HCT116 (cell line): Measurements from ENCODE around the gene KRTDAP. TPM values are rescaled to one million over a fixed set of nuclear protein-coding genes. Genes with fewer than 3 reads are reported as not detected.

ENCODE experiments used
- ATAC-seq: fragments of 200-7000 bp; cut with Tn5 transposase; 2 replicates; pipeline ENCODE4 v1.9.1; 2020; ENCODE audit warnings: mild to moderate bottlenecking, moderate library complexity
- BruUV-seq: library from RNA; stranded (reverse); fragments of 400-500 nt; replicated peaks from 2 replicates; lab custom pipeline; 2021; lab: Mats Ljungman, UMichigan
- CTCF ChIA-PET: fragments of 300-600 bp; sonication (Branson Sonifier 250); formaldehyde crosslinking; loops from one replicate; lab custom pipeline; 2021; ENCODE audit warnings: antibody characterized with exemption; lab: Charles Lee
- POLR2A ChIA-PET: fragments of 300-600, 350-600 bp; sonication (Branson Sonifier 250); formaldehyde crosslinking; loops from one replicate; lab custom pipeline; 2021; ENCODE audit warnings: antibody characterized with exemption; lab: Charles Lee
- RAD21 ChIA-PET, 2 experiments: fragments of 300-600 bp; sonication (Branson Sonifier 250); formaldehyde crosslinking; loops; one replicate each; lab custom pipeline; 2023; ENCODE audit warnings: low total read pairs in 2 of 2; ENCODE audit not compliant: uncharacterized antibody in 2 of 2, unreplicated experiment in 2 of 2, low non-redundant PET in 1 of 2; lab: Charles Lee
- DNase-seq: peaks from one replicate; pipeline ENCODE4 v3.0.0-alpha.2; 2010; ENCODE audit warnings: low read depth, low spot score
- H2AFZ ChIP-seq: fragments of 200-600 bp; shearing (Covaris generic), sonication (generic); 2 replicates; pipeline ENCODE4 v1.6.1; 2017; ENCODE audit warnings: low read depth, mixed run types, mixed read lengths, antibody characterized with exemption, low read length; ENCODE audit not compliant: poor library complexity, severe bottlenecking
- H3K27ac ChIP-seq: 2 replicates; pipeline ENCODE4 v1.5.1; 2012; ENCODE audit warnings: low read depth, low read length
- H3K27me3 ChIP-seq: fragments of 200-600 bp; sonication (generic); 2 replicates; pipeline ENCODE4 v1.6.1; 2016; ENCODE audit warnings: mixed run types, low read length, mixed read lengths; ENCODE audit not compliant: insufficient read depth
- H3K36me3 ChIP-seq, 2 experiments: fragments of 200-500 bp in 1 of 2; fragments of 200-600 bp in 1 of 2; sonication (Bioruptor generic) in 1 of 2; sonication (generic) in 1 of 2; 2 replicates each; pipeline versions ENCODE4 v1.5.1 to v1.6.1; 2014 to 2016; ENCODE audit warnings: low read length in 2 of 2, inconsistent platforms in 1 of 2, mixed read lengths in 1 of 2, mixed run types in 1 of 2; ENCODE audit not compliant: insufficient read depth in 2 of 2, control insufficient read depth in 1 of 2
- H3K4me1 ChIP-seq, 2 experiments: fragments of 200-600 bp in 1 of 2; sonication (generic) in 1 of 2; 2 replicates each; pipeline versions ENCODE4 v1.5.1 to v1.6.1; 2012 to 2017; ENCODE audit warnings: low read length in 2 of 2, inconsistent platforms in 1 of 2, mild to moderate bottlenecking in 1 of 2, mixed read lengths in 1 of 2, mixed run types in 1 of 2, moderate library complexity in 1 of 2; ENCODE audit not compliant: insufficient read depth in 2 of 2, control insufficient read depth in 1 of 2
- H3K4me2 ChIP-seq: fragments of 200-600 bp; sonication (generic); 2 replicates; pipeline ENCODE4 v1.6.1; 2017; ENCODE audit warnings: mixed run types, low read length, mixed read lengths
- H3K4me3 ChIP-seq, 2 experiments: fragments of 200-600 bp in 1 of 2; sonication (generic) in 1 of 2; replicated peaks in 1 of 2; 2 replicates each; pipeline ENCODE4 v1.5.1; 2011 to 2016; ENCODE audit warnings: low read length in 2 of 2, control low read depth in 1 of 2, low read depth in 1 of 2, mild to moderate bottlenecking in 1 of 2, mixed read lengths in 1 of 2, mixed run types in 1 of 2
- H3K79me2 ChIP-seq: fragments of 200-600 bp; sonication (generic); 2 replicates; pipeline ENCODE4 v1.6.1; 2017; ENCODE audit warnings: mild to moderate bottlenecking, mixed run types, low read length, moderate library complexity, mixed read lengths; ENCODE audit not compliant: insufficient read depth
- H3K9ac ChIP-seq: fragments of 200-600 bp; sonication (generic); 2 replicates; pipeline ENCODE4 v1.6.1; 2016; ENCODE audit warnings: low read length, mixed read lengths
- H3K9me2 ChIP-seq: fragments of 200-600 bp; sonication (generic), shearing (Covaris generic); 2 replicates; pipeline ENCODE4 v1.6.1; 2017; ENCODE audit warnings: mixed run types, mild to moderate bottlenecking, moderate library complexity; ENCODE audit not compliant: insufficient read depth
- H3K9me3 ChIP-seq, 2 experiments: fragments of 200-500 bp in 1 of 2; fragments of 200-600 bp in 1 of 2; sonication (Bioruptor generic) in 1 of 2; sonication (generic) in 1 of 2; 2 replicates each; pipeline ENCODE4 v1.6.1; 2014 to 2017; ENCODE audit warnings: low read length in 2 of 2, mixed read lengths in 2 of 2, inconsistent platforms in 1 of 2, low read depth in 1 of 2, mild to moderate bottlenecking in 1 of 2, mixed run types in 1 of 2, moderate library complexity in 1 of 2; ENCODE audit not compliant: control insufficient read depth in 1 of 2, insufficient read depth in 1 of 2
- H4K20me1 ChIP-seq: fragments of 200-600 bp; sonication (generic), shearing (Covaris generic); 2 replicates; pipeline ENCODE4 v1.6.1; 2017; ENCODE audit warnings: mixed run types, mild to moderate bottlenecking, moderate library complexity; ENCODE audit not compliant: insufficient read depth
- CBX3 ChIP-seq: IDR thresholded peaks from 2 replicates; pipeline ENCODE4 v1.6.1; 2012; ENCODE audit warnings: low read depth
- CEBPB ChIP-seq: IDR thresholded peaks from 2 replicates; pipeline ENCODE4 v1.6.1; 2012; ENCODE audit warnings: low read depth
- EGR1 ChIP-seq: IDR thresholded peaks from 2 replicates; pipeline ENCODE4 v1.6.1; 2012; ENCODE audit warnings: low read depth
- ELF1 ChIP-seq: IDR thresholded peaks from 2 replicates; pipeline ENCODE4 v1.6.1; 2012; ENCODE audit warnings: low read depth, borderline replicate concordance
- JUND ChIP-seq: IDR thresholded peaks from 2 replicates; pipeline ENCODE4 v1.6.1; 2012
- POLR2A ChIP-seq: IDR thresholded peaks from 2 replicates; pipeline ENCODE4 v1.7.0; 2011; ENCODE audit warnings: borderline replicate concordance; ENCODE audit not compliant: insufficient read depth, insufficient read length; ENCODE audit errors: extremely low read depth
- POLR2AphosphoS5 ChIP-seq: IDR thresholded peaks from 2 replicates; pipeline ENCODE4 v1.6.1; 2011; ENCODE audit warnings: mild to moderate bottlenecking, low read depth, low read length, moderate library complexity
- RAD21 ChIP-seq: IDR thresholded peaks from 2 replicates; pipeline ENCODE4 v1.6.1; 2012; ENCODE audit warnings: low read depth, mild to moderate bottlenecking
- SRF ChIP-seq: IDR thresholded peaks from 2 replicates; pipeline ENCODE4 v1.6.1; 2012; ENCODE audit warnings: low read depth
- YY1 ChIP-seq: IDR thresholded peaks from 2 replicates; pipeline ENCODE4 v1.6.1; 2011; ENCODE audit warnings: low read length, low read depth, moderate library complexity, mild to moderate bottlenecking; ENCODE audit not compliant: insufficient replicate concordance; ENCODE audit errors: extremely low read depth
- ZBTB33 ChIP-seq: IDR thresholded peaks from 2 replicates; pipeline ENCODE4 v1.6.1; 2011; ENCODE audit warnings: mild to moderate bottlenecking, low read length, moderate library complexity; ENCODE audit not compliant: insufficient replicate concordance; ENCODE audit errors: extremely low read depth
- ZFX ChIP-seq: fragments of 450-650 bp; IDR thresholded peaks from 2 replicates; pipeline ENCODE4 v1.6.1; 2017
- ZNF274 ChIP-seq: fragments of 200-500 bp; sonication (Bioruptor generic); IDR thresholded peaks from 2 replicates; pipeline ENCODE4 v1.6.1; 2014; ENCODE audit warnings: mild to moderate bottlenecking, low read depth, low read length, inconsistent platforms
- intact Hi-C: fragments of 100-400 bp; cut with micrococcal nuclease; formaldehyde crosslinking; loops from 2 replicates; pipeline ENCODE4 v1.10.0; 2022
- total RNA-seq: library from RNA; stranded (reverse); gene quantifications from one replicate; pipeline ENCODE4 v1.2.1, GENCODE V29; 2021; ENCODE audit not compliant: unreplicated experiment

The KRTDAP gene
- total RNA-seq, 1 experiment from 2014 or later, result 0.74 TPM

GRCh38 chr19:35437406-35437951 lies 52.8 kb downstream of the KRTDAP start:
- no peaks in the 10 kb centered on the region for H3K9me2 ChIP-seq
- no peak overlapping the region for H3K9ac ChIP-seq
- no peak for ATAC-seq
- no peaks in the 10 kb centered on the region for H3K79me2 ChIP-seq
- no peak overlapping the region for H2AFZ ChIP-seq
- no peak overlapping the region for H3K27ac ChIP-seq
- H3K4me2 ChIP-seq, result no peak overlapping the region
- no peaks in the 10 kb centered on the region for H3K36me3 ChIP-seq
- H3K4me1 ChIP-seq, result peaks cover 0 to 16% of the 10 kb centered on the region in 2 experiments; a peak in 3 of 4 replicates
- H3K9me3 ChIP-seq, result no peaks in the 10 kb centered on the region
- RAD21 ChIA-PET, result no interaction called here
- H3K4me3 ChIP-seq, result no peak overlapping the region
- no peak for TF ChIP-seq ZFX
- no peak for TF ChIP-seq YY1
- TF ChIP-seq POLR2A, result no peak
- TF ChIP-seq POLR2AphosphoS5, result no peak
- no peak for TF ChIP-seq ZBTB33
- no peak for TF ChIP-seq EGR1
- TF ChIP-seq CEBPB, result no peak
- no peak for TF ChIP-seq CBX3
- TF ChIP-seq ELF1, result no peak
- no peak for TF ChIP-seq SRF
- no peak for TF ChIP-seq RAD21
- TF ChIP-seq JUND, result no peak
- TF ChIP-seq ZNF274, result no peak
- TF ChIP-seq, all 23 proteins: peak for 0
- BruUV-seq, result no TSS peak
- ChIA-PET CTCF (no interaction called here), POLR2A (no interaction called here)
- intact Hi-C loops, result no loop called here
- no peaks in the 10 kb centered on the region for H4K20me1 ChIP-seq
- no peak for DNase-seq
- H3K27me3 ChIP-seq, result 0 out of 2 replicates have a peak, but pooled peaks cover 4% of the 10 kb centered on the region

Other genes starting within 250 kb of the KRTDAP start
- gene LSR, start 241.5 kb downstream of the KRTDAP start, total RNA-seq, result 211 TPM
- 98.4 TPM for gene USF2, start 221.5 kb downstream of the KRTDAP start, total RNA-seq
- gene HAMP, start 207.9 kb downstream of the KRTDAP start, total RNA-seq, result not detected
- gene MAG, start 198.3 kb downstream of the KRTDAP start, total RNA-seq, result 0.17 TPM
- gene CD22, start 161.3 kb downstream of the KRTDAP start, total RNA-seq, result 7.0 TPM
- not detected for gene FFAR1, start 142.6 kb downstream of the KRTDAP start, total RNA-seq
- gene FFAR3, start 132.0 kb downstream of the KRTDAP start, total RNA-seq, result not detected
- gene GPR42, start 119.4 kb downstream of the KRTDAP start, total RNA-seq, result not detected
- gene FFAR2, start 42.2 kb downstream of the KRTDAP start, total RNA-seq, result not detected
- gene DMKN, start 23.2 kb upstream of the KRTDAP start, total RNA-seq, result 246 TPM
- 0.66 TPM for gene SBSN, start 37.8 kb upstream of the KRTDAP start, total RNA-seq
- gene GAPDHS, start 43.0 kb upstream of the KRTDAP start, total RNA-seq, result not detected
- gene TMEM147, start 55.2 kb upstream of the KRTDAP start, total RNA-seq, result 128 TPM
- 0.27 TPM for gene ATP4A, start 73.2 kb upstream of the KRTDAP start, total RNA-seq
- not detected for gene PMIS2, start 95.7 kb upstream of the KRTDAP start, total RNA-seq
- gene HAUS5, start 122.3 kb upstream of the KRTDAP start, total RNA-seq, result 31.7 TPM
- 87.2 TPM for gene RBM42, start 138.6 kb upstream of the KRTDAP start, total RNA-seq
- 1.5 TPM for gene ETV2, start 151.3 kb upstream of the KRTDAP start, total RNA-seq
- 496 TPM for gene COX6B1, start 157.9 kb upstream of the KRTDAP start, total RNA-seq
- 0.69 TPM for gene UPK1A, start 176.1 kb upstream of the KRTDAP start, total RNA-seq
- gene ZBTB32, start 214.1 kb upstream of the KRTDAP start, total RNA-seq, result not detected
- 29.9 TPM for gene KMT2B, start 227.5 kb upstream of the KRTDAP start, total RNA-seq